Breast epithelium (tissue), 4 donors: ENCODE results near the gene CDKN1A. TPM values are rescaled to one million over a fixed set of nuclear protein-coding genes. Genes with fewer than 3 reads are reported as not detected.

Experiments used
- DNase-seq, 2 donors: peaks; one replicate each; pipeline ENCODE4 v3.0.0-alpha.2; 2019; ENCODE audit warnings: low spot score in 2 of 2
- H3K27ac ChIP-seq, 2 donors: fragments of 200-600 bp; sonication (generic) in 1 of 2; one replicate each; pipeline ENCODE4 v1.5.1; 2016 to 2019; ENCODE audit warnings: mild to moderate bottlenecking in 1 of 2
- H3K27me3 ChIP-seq, 2 donors: fragments of 200-600 bp; sonication (generic) in 1 of 2; one replicate each; pipeline versions ENCODE4 v1.5.1 to v1.6.0; 2017 to 2019; ENCODE audit warnings: control low read depth in 1 of 2, mild to moderate bottlenecking in 1 of 2
- H3K36me3 ChIP-seq: fragments of 200-600 bp; one replicate; pipeline ENCODE4 v1.5.1; 2019
- H3K4me1 ChIP-seq, 2 donors: fragments of 200-600 bp; sonication (generic); one replicate each; pipeline ENCODE4 v1.5.1; 2016 to 2019; ENCODE audit warnings: control low read depth in 1 of 2
- H3K4me3 ChIP-seq, 3 donors: fragments of 200-600 bp; sonication (generic); 1 replicate in 2 of 3; 2 replicates in 1 of 3; pipeline ENCODE4 v1.5.1; 2016 to 2019; ENCODE audit warnings: mild to moderate bottlenecking in 3 of 3, moderate library complexity in 2 of 3
- H3K9me3 ChIP-seq, 2 donors: fragments of 200-600 bp; sonication (generic) in 1 of 2; one replicate each; pipeline ENCODE4 v1.5.1; 2016 to 2019; ENCODE audit warnings: control low read depth in 1 of 2
- CTCF ChIP-seq, 3 donors: fragments of 450-650 bp; IDR thresholded peaks; one replicate each; pipeline ENCODE4 v1.5.1; 2016 to 2017; ENCODE audit warnings: antibody characterized with exemption in 3 of 3, mild to moderate bottlenecking in 3 of 3, moderate library complexity in 3 of 3
- POLR2A ChIP-seq: fragments of 450-650 bp; IDR thresholded peaks from one replicate; pipeline ENCODE4 v1.6.1; 2016; ENCODE audit warnings: antibody characterized with exemption, mild to moderate bottlenecking, moderate library complexity
- POLR2AphosphoS5 ChIP-seq, 3 donors: sonication (generic); formaldehyde crosslinking; IDR thresholded peaks; one replicate each; pipeline ENCODE4 v1.6.1; 2017; ENCODE audit warnings: antibody characterized with exemption in 3 of 3
- intact Hi-C: fragments of 100-400 bp; cut with DNase I; formaldehyde crosslinking; loops from one replicate; pipeline ENCODE4 v1.15.1; 2023; ENCODE audit warnings: low total_unique reads
- total RNA-seq, 3 donors: library from RNA; depleted of rRNA; stranded (reverse); fragments of >200 nt; gene quantifications; one replicate each; pipeline ENCODE4 v1.1.0, GENCODE V29; 2016

Gene CDKN1A
- total RNA-seq, 3 donors from 2014 or later, result 125 to 144 (median 143) TPM

GRCh38 chr6:36634317-36635108, 44.0 kb upstream of the CDKN1A start:
- DNase-seq, result no peak
- H3K27me3 ChIP-seq, result no peaks in the 10 kb centered on the region
- no peak overlapping the region for H3K4me3 ChIP-seq
- H3K9me3 ChIP-seq, result no peaks in the 10 kb centered on the region
- peaks cover 0 to 7% of the 10 kb centered on the region in 2 donors for H3K4me1 ChIP-seq
- peak overlapping the region; percentile 33 to 34 for H3K27ac ChIP-seq
- no peaks in the 10 kb centered on the region for H3K36me3 ChIP-seq
- TF ChIP-seq POLR2AphosphoS5 (IDR thresholded peaks at IDR 0.05) (no peak), POLR2A (no peak), CTCF (IDR thresholded peaks at IDR 0.05) (no peak)
- intact Hi-C loops, result loop anchor here (10.0 kb wide), 1 partner anchor 120 kb away; no protein-coding TSS in a partner anchor

GRCh38 chr6:36636283-36636682, 42.2 kb upstream of the CDKN1A start:
- Histone ChIP-seq H3K36me3 (no peaks in the 10 kb centered on the region), H3K27me3 (no peaks in the 10 kb centered on the region), H3K4me1 (peaks cover 0 to 7% of the 10 kb centered on the region in 2 donors), H3K4me3 (no peak overlapping the region), H3K27ac (no peak overlapping the region), H3K9me3 (no peaks in the 10 kb centered on the region)
- intact Hi-C loops, result loop anchor here (10.0 kb wide), 1 partner anchor 119 kb away; no protein-coding TSS in a partner anchor
- DNase-seq, result no peak
- TF ChIP-seq CTCF (IDR thresholded peaks at IDR 0.05) (no peak), POLR2A (no peak), POLR2AphosphoS5 (IDR thresholded peaks at IDR 0.05) (no peak)

GRCh38 chr6:36636687-36637418, 41.7 kb upstream of the CDKN1A start:
- no peak for TF ChIP-seq POLR2AphosphoS5 (IDR thresholded peaks at IDR 0.05)
- no peak for TF ChIP-seq CTCF (IDR thresholded peaks at IDR 0.05)
- TF ChIP-seq POLR2A, result no peak
- no peak for DNase-seq
- peaks cover 0 to 7% of the 10 kb centered on the region in 2 donors for H3K4me1 ChIP-seq
- no peaks in the 10 kb centered on the region for H3K9me3 ChIP-seq
- H3K36me3 ChIP-seq, result no peaks in the 10 kb centered on the region
- no peaks in the 10 kb centered on the region for H3K27me3 ChIP-seq
- intact Hi-C loops, result loop anchor here (10.0 kb wide), 1 partner anchor 118 kb away; no protein-coding TSS in a partner anchor
- no peak overlapping the region for H3K4me3 ChIP-seq
- H3K27ac ChIP-seq, result no peak overlapping the region

DNA sequence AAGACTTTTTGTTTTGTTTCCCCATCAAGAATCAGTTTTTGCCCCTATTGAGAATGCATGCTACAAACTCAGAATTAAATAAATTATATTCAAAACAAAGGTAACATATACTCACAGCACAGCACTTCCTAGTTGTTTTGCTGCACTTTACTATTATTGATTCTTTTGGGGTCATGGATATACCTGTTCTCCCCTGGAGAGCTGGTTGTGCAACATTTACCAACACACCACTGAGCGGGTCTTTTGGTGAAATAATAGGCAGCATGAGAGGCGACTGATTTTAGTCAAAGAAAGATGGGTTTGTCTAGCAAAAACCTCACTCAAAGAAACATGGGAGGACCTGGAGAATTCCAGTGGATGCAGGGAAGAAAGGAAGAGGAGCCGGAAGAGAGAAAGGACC, 39.9 kb upstream of the CDKN1A start:
- H3K4me3 ChIP-seq, result no peak overlapping the region
- H3K27me3 ChIP-seq, result no peaks in the 10 kb centered on the region
- no peaks in the 10 kb centered on the region for H3K36me3 ChIP-seq
- H3K4me1 ChIP-seq, result peaks cover 0 to 11% of the 10 kb centered on the region in 2 donors
- no peaks in the 10 kb centered on the region for H3K9me3 ChIP-seq
- H3K27ac ChIP-seq, result no peak overlapping the region
- intact Hi-C loops, result loop anchor here (10.0 kb wide), 1 partner anchor 116 kb away; no protein-coding TSS in a partner anchor
- TF ChIP-seq CTCF (IDR thresholded peaks at IDR 0.05) (no peak), POLR2A (no peak), POLR2AphosphoS5 (IDR thresholded peaks at IDR 0.05) (no peak)
- DNase-seq, result no peak
